H9 (cell line): ENCODE data around the gene GNAO1. TPM values are rescaled to one million over a fixed set of nuclear protein-coding genes. Genes with fewer than 3 reads are reported as not detected.

Experiments
- DNase-seq: peaks from one replicate; pipeline ENCODE4 v3.0.0-alpha.2; 2017
- H2AFZ ChIP-seq: one replicate; pipeline ENCODE4 v1.6.1; 2013; ENCODE audit warnings: mild to moderate bottlenecking, low read length, control low read depth, moderate library complexity
- H2AK5ac ChIP-seq: 2 replicates; pipeline ENCODE4 v1.6.1; 2013; ENCODE audit warnings: low read length, control low read depth, mixed read lengths; ENCODE audit not compliant: insufficient read length
- H2BK120ac ChIP-seq: one replicate; pipeline ENCODE4 v1.6.1; 2013; ENCODE audit warnings: low read depth, mild to moderate bottlenecking, low read length, control low read depth, inconsistent platforms; ENCODE audit not compliant: poor library complexity, severe bottlenecking
- H2BK12ac ChIP-seq: 2 replicates; pipeline ENCODE4 v1.6.1; 2013; ENCODE audit warnings: low read length, control low read depth, mixed read lengths, low read depth; ENCODE audit not compliant: insufficient read length
- H2BK15ac ChIP-seq: 2 replicates; pipeline ENCODE4 v1.6.1; 2013; ENCODE audit warnings: low read depth, low read length, control low read depth
- H2BK20ac ChIP-seq: one replicate; pipeline ENCODE4 v1.6.1; 2013; ENCODE audit warnings: low read depth, mild to moderate bottlenecking, low read length, control low read depth, inconsistent platforms; ENCODE audit not compliant: poor library complexity, severe bottlenecking
- H2BK5ac ChIP-seq: 2 replicates; pipeline ENCODE4 v1.6.1; 2013; ENCODE audit warnings: low read length, control low read depth, mixed read lengths; ENCODE audit not compliant: insufficient read length
- H3K14ac ChIP-seq: 2 replicates; pipeline ENCODE4 v1.6.1; 2013; ENCODE audit warnings: low read length, control low read depth; ENCODE audit not compliant: insufficient read depth
- H3K18ac ChIP-seq: 2 replicates; pipeline ENCODE4 v1.6.1; 2013; ENCODE audit warnings: low read depth, mild to moderate bottlenecking, mixed read lengths, low read length, control low read depth; ENCODE audit not compliant: insufficient read length
- H3K23ac ChIP-seq: 2 replicates; pipeline ENCODE4 v1.6.1; 2013; ENCODE audit warnings: low read length, control low read depth, mixed read lengths, low read depth; ENCODE audit not compliant: insufficient read length
- H3K23me2 ChIP-seq: 2 replicates; pipeline ENCODE4 v1.6.1; 2013; ENCODE audit warnings: low read depth, mild to moderate bottlenecking, mixed read lengths, low read length, control low read depth; ENCODE audit not compliant: insufficient read length, poor library complexity, severe bottlenecking
- H3K27ac ChIP-seq: 2 replicates; pipeline ENCODE4 v1.5.1; 2013; ENCODE audit warnings: low read length, control low read depth, mixed read lengths, low read depth; ENCODE audit not compliant: insufficient read length
- H3K27me3 ChIP-seq: 2 replicates; pipeline ENCODE4 v1.6.1; 2013; ENCODE audit warnings: low read length, control low read depth, inconsistent platforms; ENCODE audit not compliant: insufficient read depth
- H3K4ac ChIP-seq: 2 replicates; pipeline ENCODE4 v1.6.1; 2013; ENCODE audit warnings: low read depth, mild to moderate bottlenecking, control low read depth, inconsistent platforms, low read length, moderate library complexity
- H3K4me1 ChIP-seq: 2 replicates; pipeline ENCODE4 v1.6.1; 2013; ENCODE audit warnings: low read length, control low read depth, inconsistent platforms; ENCODE audit not compliant: insufficient read depth
- H3K4me2 ChIP-seq: 2 replicates; pipeline ENCODE4 v1.6.1; 2013; ENCODE audit warnings: low read length, control low read depth, mixed read lengths; ENCODE audit not compliant: insufficient read length, insufficient read depth
- H3K56ac ChIP-seq: 2 replicates; pipeline ENCODE4 v1.6.1; 2013; ENCODE audit warnings: low read depth, mild to moderate bottlenecking, mixed read lengths, low read length, control low read depth; ENCODE audit not compliant: insufficient read length
- H3K79me1 ChIP-seq: 2 replicates; pipeline ENCODE4 v1.6.1; 2013; ENCODE audit warnings: low read depth, mild to moderate bottlenecking, moderate library complexity, low read length, control low read depth, inconsistent platforms; ENCODE audit not compliant: insufficient read depth, poor library complexity, severe bottlenecking
- H3K79me2 ChIP-seq: 2 replicates; pipeline ENCODE4 v1.6.1; 2013; ENCODE audit warnings: low read length, control low read depth, inconsistent platforms; ENCODE audit not compliant: insufficient read depth
- H3K9ac ChIP-seq: 2 replicates; pipeline ENCODE4 v1.6.1; 2013; ENCODE audit warnings: low read length, control low read depth, mixed read lengths; ENCODE audit not compliant: insufficient read length; ENCODE audit errors: extremely low read depth
- H3K9me3 ChIP-seq: one replicate; pipeline ENCODE4 v1.6.1; 2013; ENCODE audit warnings: low read depth, low read length, inconsistent platforms; ENCODE audit not compliant: control insufficient read depth
- H3T11ph ChIP-seq: one replicate; pipeline ENCODE4 v1.6.1; 2013; ENCODE audit warnings: mild to moderate bottlenecking, low read length, control low read depth, inconsistent platforms
- H4K20me1 ChIP-seq: one replicate; pipeline ENCODE4 v1.6.1; 2013; ENCODE audit not compliant: control insufficient read depth, insufficient read length, insufficient read depth
- H4K5ac ChIP-seq: 2 replicates; pipeline ENCODE4 v1.6.1; 2013; ENCODE audit warnings: low read depth, mild to moderate bottlenecking, mixed read lengths, low read length, control low read depth; ENCODE audit not compliant: insufficient read length
- H4K8ac ChIP-seq: replicated peaks from 2 replicates; pipeline ENCODE4 v1.6.1; 2013; ENCODE audit warnings: low read length, control low read depth, mixed read lengths, low read depth; ENCODE audit not compliant: insufficient read length
- H4K91ac ChIP-seq: 2 replicates; pipeline ENCODE4 v1.6.1; 2013; ENCODE audit warnings: low read depth, mild to moderate bottlenecking, moderate library complexity, mixed read lengths, low read length, control low read depth; ENCODE audit not compliant: insufficient read length
- H3K27ac Mint-ChIP-seq, 3 experiments: 2 replicates in 2 of 3; 3 replicates in 1 of 3; pipeline ENCODE4 v1.8.0; 2020 to 2021; ENCODE audit warnings: mixed read lengths in 3 of 3, mild to moderate bottlenecking in 1 of 3, moderate library complexity in 1 of 3
- H3K27me3 Mint-ChIP-seq: 2 replicates; pipeline ENCODE4 v1.8.0; 2021; ENCODE audit warnings: low read depth, mild to moderate bottlenecking, moderate library complexity, mixed read lengths
- H3K36me3 Mint-ChIP-seq, 3 experiments: 2 replicates in 2 of 3; 3 replicates in 1 of 3; pipeline ENCODE4 v1.8.0; 2020 to 2021; ENCODE audit warnings: low read depth in 3 of 3, mixed read lengths in 3 of 3; ENCODE audit not compliant: insufficient read depth in 1 of 3
- H3K4me1 Mint-ChIP-seq, 2 experiments: 2 replicates each; pipeline ENCODE4 v1.8.0; 2020; ENCODE audit warnings: mixed read lengths in 2 of 2
- H3K4me3 Mint-ChIP-seq, 2 experiments: 2 replicates in 1 of 2; 3 replicates in 1 of 2; pipeline ENCODE4 v1.8.0; 2020 to 2021; ENCODE audit warnings: mild to moderate bottlenecking in 2 of 2, mixed read lengths in 2 of 2, moderate library complexity in 1 of 2
- H3K9me3 Mint-ChIP-seq, 2 experiments: 2 replicates in 1 of 2; 3 replicates in 1 of 2; pipeline ENCODE4 v1.8.0; 2020; ENCODE audit warnings: mild to moderate bottlenecking in 2 of 2, mixed read lengths in 2 of 2, moderate library complexity in 1 of 2
- CTCF ChIP-seq: fragments of 200-600 bp; sonication (generic); conservative IDR thresholded peaks from 3 replicates; pipeline ENCODE4 v1.8.0; 2021; ENCODE audit warnings: antibody characterized with exemption, mild to moderate bottlenecking
- total RNA-seq: library from RNA; stranded (reverse); gene quantifications from 2 replicates; pipeline ENCODE4 v1.2.1, GENCODE V29; 2021

The GNAO1 gene
- total RNA-seq, 1 experiment from 2014 or later = 16.9 TPM

- no peak overlapping the region for H2BK5ac ChIP-seq
- Mint-ChIP-seq H3K4me3 (no peak overlapping the region), H3K9me3 (no peaks in the 10 kb centered on the region), H3K4me1 (peaks cover 21 to 24% of the 10 kb centered on the region in 2 experiments), H3K27ac (no peak overlapping the region), H3K36me3 (no peaks in the 10 kb centered on the region; a peak in 1 of 7 replicates), H3K27me3 (no peaks in the 10 kb centered on the region)
- no peak overlapping the region for H3K4ac ChIP-seq
- peaks cover 10% of the 10 kb centered on the region; the same call in 1 of the 2 replicates for H3K4me1 ChIP-seq
- no peak overlapping the region for H2AFZ ChIP-seq
- no peak overlapping the region for H3K14ac ChIP-seq
- no peak for DNase-seq
- H4K20me1 ChIP-seq = no peaks in the 10 kb centered on the region
- H2AK5ac ChIP-seq = no peak overlapping the region
- H3K4me2 ChIP-seq = no peak overlapping the region
- no peak overlapping the region for H2BK12ac ChIP-seq
- no peak overlapping the region for H2BK15ac ChIP-seq
- H2BK120ac ChIP-seq = no peak overlapping the region
- no peak overlapping the region for H3K18ac ChIP-seq
- H3K23ac ChIP-seq = no peak overlapping the region
- TF ChIP-seq CTCF = no peak
- no peaks in the 10 kb centered on the region for H3K79me2 ChIP-seq
- H4K91ac ChIP-seq = no peak overlapping the region
- no peaks in the 10 kb centered on the region for H3K23me2 ChIP-seq
- no peak overlapping the region for H4K5ac ChIP-seq
- H3K9ac ChIP-seq = no peak overlapping the region
- H4K8ac ChIP-seq = no peak overlapping the region
- H3K27ac ChIP-seq = no peak overlapping the region
- H3T11ph ChIP-seq = no peak overlapping the region
- peaks cover 2% of the 10 kb centered on the region for H3K79me1 ChIP-seq
- H3K56ac ChIP-seq = no peak overlapping the region
- H3K9me3 ChIP-seq = no peaks in the 10 kb centered on the region
- no peaks in the 10 kb centered on the region for H3K27me3 ChIP-seq
- no peak overlapping the region for H2BK20ac ChIP-seq
Observed at GRCh38 chr16:56202036-56202435, 10.7 kb downstream of the GNAO1 start.
